Transverse colon (tissue), 4 donors: Measurements from ENCODE around the gene TST. TPM values are rescaled to one million over a fixed set of nuclear protein-coding genes. Genes with fewer than 3 reads are reported as not detected.
A peak's percentile ranks its signal among the peaks of the same experiment; 100 is the strongest.

Source experiments
- DNase-seq: peaks from one replicate; pipeline ENCODE4 v3.0.0-alpha.2; 2019
- H3K27ac ChIP-seq, 4 donors: fragments of 200-600 bp; sonication (generic); 2 replicates each; pipeline ENCODE4 v1.5.1; 2016 to 2018; ENCODE audit warnings: inconsistent platforms in 4 of 4
- H3K27me3 ChIP-seq: fragments of 200-600 bp; sonication (generic); 2 replicates; pipeline ENCODE4 v1.5.1; 2017; ENCODE audit warnings: inconsistent platforms
- H3K36me3 ChIP-seq, 4 donors: fragments of 200-600 bp; sonication (generic); 2 replicates each; pipeline ENCODE4 v1.5.1; 2017 to 2019; ENCODE audit warnings: inconsistent platforms in 4 of 4
- H3K4me1 ChIP-seq, 4 donors: fragments of 200-600 bp; sonication (generic); 2 replicates each; pipeline ENCODE4 v1.5.1; 2017 to 2020; ENCODE audit warnings: inconsistent platforms in 4 of 4
- H3K4me3 ChIP-seq, 4 donors: fragments of 200-600 bp; sonication (generic); 1 replicate in 1 of 4; 2 replicates in 3 of 4; pipeline versions ENCODE4 v1.5.1 to v1.6.1; 2017 to 2019; ENCODE audit warnings: inconsistent platforms in 4 of 4
- H3K9me3 ChIP-seq, 2 donors: fragments of 200-600 bp; sonication (generic); 2 replicates each; pipeline ENCODE4 v1.5.1; 2017 to 2019; ENCODE audit warnings: inconsistent platforms in 2 of 2
- CTCF ChIP-seq, 5 experiments: fragments of 200-600 bp in 3 of 5; fragments of 450-650 bp in 2 of 5; sonication (generic) in 3 of 5; IDR thresholded peaks; 1 replicate in 2 of 5; 2 replicates in 3 of 5; pipeline ENCODE4 v1.5.1; 2016 to 2017; ENCODE audit warnings: antibody characterized with exemption in 5 of 5, inconsistent platforms in 3 of 5, mild to moderate bottlenecking in 2 of 5, moderate library complexity in 1 of 5
- EP300 ChIP-seq: sonication (generic); formaldehyde crosslinking; IDR thresholded peaks from one replicate; pipeline ENCODE4 v1.6.1; 2017; ENCODE audit warnings: antibody characterized with exemption, low read depth
- POLR2A ChIP-seq: fragments of 450-650 bp; IDR thresholded peaks from one replicate; pipeline ENCODE4 v1.6.1; 2016; ENCODE audit warnings: antibody characterized with exemption, mild to moderate bottlenecking, moderate library complexity
- POLR2AphosphoS5 ChIP-seq, 3 donors: sonication (generic); formaldehyde crosslinking; IDR thresholded peaks; one replicate each; pipeline ENCODE4 v1.6.1; 2016; ENCODE audit warnings: antibody characterized with exemption in 3 of 3
- WGBS, 2 donors: methylation state at CpG; one replicate each; pipeline ENCODE4 v1.1.5; 2018; ENCODE audit warnings: low coverage in 1 of 2; 5-methylcytosine and 5-hydroxymethylcytosine counted together
- in situ Hi-C, 4 donors: fragments of 200-750 bp; cut with MboI; loops; one replicate each; pipeline versions ENCODE4 v1.15.0 to v1.15.1; 2017; ENCODE audit warnings: low sequenced_read_pairs in 3 of 4, low pct_ligation_motif_present in 1 of 4, low pct_unique_long_range_greater_than_20kb in 1 of 4
- intact Hi-C: fragments of 100-400 bp; cut with DNase I; formaldehyde crosslinking; loops from one replicate; pipeline ENCODE4 v1.15.1; 2023; ENCODE audit warnings: low total_unique reads
- total RNA-seq, 4 donors: library from RNA; depleted of rRNA; stranded (reverse); fragments of >200 nt; gene quantifications; one replicate each; pipeline ENCODE4 v1.1.0, GENCODE V29; 2016

Gene TST
- total RNA-seq, 4 donors from 2014 or later: 246 to 719 (median 557) TPM

GRCh38 chr22:36971341-36972125 is 47.7 kb downstream of the TST start:
- Histone ChIP-seq H3K27me3 (no peaks in the 10 kb centered on the region), H3K9me3 (no peaks in the 10 kb centered on the region), H3K4me3 (no peak overlapping the region), H3K36me3 (no peaks in the 10 kb centered on the region), H3K4me1 (peaks cover 0 to 16% (median 2%) of the 10 kb centered on the region in 4 donors), H3K27ac (peak overlapping the region; percentile 14 to 71 (median 38))
- 45 to 48% methylated on average over 9 to 19 of the region's 19 CpGs for WGBS, 2 donors
- TF ChIP-seq POLR2AphosphoS5 (IDR thresholded peaks at IDR 0.05) (peak; percentile 30 to 50 (median 49)), POLR2A (no peak)
- in situ Hi-C loops (loop anchor here (10.0 kb wide), 3 partner anchors 107 to 197 kb away; partner anchors contain the start of genes IFT27 (in 1 of the 4) and NCF4 (in 1 of the 4)), intact Hi-C loops (no loop called here)
- DNase-seq: no peak

GRCh38 chr22:36968249-36968964 is 50.8 kb downstream of the TST start:
- Histone ChIP-seq H3K4me3 (no peak overlapping the region), H3K4me1 (peaks cover 0 to 16% (median 2%) of the 10 kb centered on the region in 4 donors), H3K27me3 (no peaks in the 10 kb centered on the region), H3K36me3 (no peaks in the 10 kb centered on the region), H3K27ac (no peak overlapping the region), H3K9me3 (no peaks in the 10 kb centered on the region)
- no peak for DNase-seq
- intact Hi-C loops: no loop called here
- TF ChIP-seq CTCF (IDR thresholded peaks at IDR 0.05): no peak
- in situ Hi-C loops: no loop called here
- 83 to 86% methylated on average over 5 of the region's 5 CpGs for WGBS, 2 donors

GRCh38 chr22:36966851-36967540 is 52.3 kb downstream of the TST start:
- DNase-seq: no peak
- Histone ChIP-seq H3K9me3 (no peaks in the 10 kb centered on the region), H3K27me3 (no peaks in the 10 kb centered on the region), H3K36me3 (no peaks in the 10 kb centered on the region), H3K27ac (no peak overlapping the region), H3K4me1 (peaks cover 0 to 13% (median 2%) of the 10 kb centered on the region in 4 donors), H3K4me3 (no peak overlapping the region)
- 80 to 90% methylated on average over 6 to 11 of the region's 11 CpGs for WGBS, 2 donors
- TF ChIP-seq EP300 (no peak), POLR2A (no peak), POLR2AphosphoS5 (IDR thresholded peaks at IDR 0.05) (no peak), CTCF (IDR thresholded peaks at IDR 0.05) (no peak)
- in situ Hi-C loops: no loop called here
- intact Hi-C loops: no loop called here

GRCh38 chr22:36965696-36966095 is 53.6 kb downstream of the TST start:
- no peaks in the 10 kb centered on the region for H3K27me3 ChIP-seq
- H3K27ac ChIP-seq: no peak overlapping the region
- peaks cover 0 to 2% (median 0%) of the 10 kb centered on the region in 4 donors for H3K4me1 ChIP-seq
- TF ChIP-seq EP300 (no peak), POLR2AphosphoS5 (IDR thresholded peaks at IDR 0.05) (no peak), CTCF (IDR thresholded peaks at IDR 0.05) (no peak), POLR2A (no peak)
- no peak for DNase-seq
- intact Hi-C loops: no loop called here
- no peaks in the 10 kb centered on the region for H3K36me3 ChIP-seq
- in situ Hi-C loops: no loop called here
- H3K4me3 ChIP-seq: no peak overlapping the region
- 65% methylated on average over 2 of the region's 2 CpGs; no CpG with 5 or more reads in 1 of the 2 donors for WGBS, 2 donors
- no peaks in the 10 kb centered on the region for H3K9me3 ChIP-seq
